Heart left ventricle (tissue), 16 donors: Measurements from ENCODE around the gene KMT2B. TPM values are rescaled to one million over a fixed set of nuclear protein-coding genes. Genes with fewer than 3 reads are reported as not detected.

Source experiments
- ATAC-seq, 4 donors: fragments of 200-7000 bp; cut with Tn5 transposase; one replicate each; pipeline ENCODE4 v1.9.1; 2020 to 2022; ENCODE audit warnings: moderate library complexity in 4 of 4, mild to moderate bottlenecking in 3 of 4, moderate number of reproducible peaks in 1 of 4
- DNase-seq, 5 donors: peaks; one replicate each; pipeline ENCODE4 v3.0.0-alpha.2; 2020
- H3K27ac ChIP-seq, 12 donors: fragments of 200-600 bp; sonication (generic) in 4 of 12; one replicate each; pipeline versions ENCODE4 v1.5.0 to v1.8.0; 2016 to 2022; ENCODE audit warnings: mild to moderate bottlenecking in 2 of 12
- H3K27me3 ChIP-seq, 9 donors: fragments of 200-600 bp; sonication (generic) in 2 of 9; one replicate each; pipeline versions ENCODE4 v1.5.1 to v1.8.0; 2016 to 2022; ENCODE audit warnings: mild to moderate bottlenecking in 3 of 9
- H3K36me3 ChIP-seq, 9 donors: fragments of 200-600 bp; sonication (generic) in 2 of 9; one replicate each; pipeline versions ENCODE4 v1.5.0 to v1.8.0; 2018 to 2022; ENCODE audit warnings: mild to moderate bottlenecking in 2 of 9
- H3K4me1 ChIP-seq, 12 donors: fragments of 200-600 bp; sonication (generic) in 4 of 12; one replicate each; pipeline versions ENCODE4 v1.5.0 to v1.8.0; 2016 to 2022; ENCODE audit warnings: mild to moderate bottlenecking in 3 of 12
- H3K4me3 ChIP-seq, 12 donors: fragments of 200-600 bp; sonication (generic) in 4 of 12; one replicate each; pipeline versions ENCODE4 v1.5.0 to v1.8.0; 2017 to 2022; ENCODE audit warnings: mild to moderate bottlenecking in 9 of 12, moderate library complexity in 4 of 12
- H3K9me3 ChIP-seq, 12 donors: fragments of 200-600 bp; sonication (generic) in 4 of 12; one replicate each; pipeline versions ENCODE4 v1.5.0 to v1.8.0; 2016 to 2022; ENCODE audit warnings: mild to moderate bottlenecking in 1 of 12
- POLR2A ChIP-seq, 2 donors: fragments of 450-650 bp; IDR thresholded peaks; one replicate each; pipeline ENCODE4 v1.6.1; 2017; ENCODE audit warnings: antibody characterized with exemption in 2 of 2, mild to moderate bottlenecking in 2 of 2, moderate library complexity in 2 of 2
- WGBS, 4 donors: extraction: QIAGEN DNeasy Blood & Tissue Kit in 2 of 4; methylation state at CpG; one replicate each; pipeline versions ENCODE4 v1.1.5 to v1.1.7; 2013 to 2018; 5-methylcytosine and 5-hydroxymethylcytosine counted together
- intact Hi-C, 10 donors: fragments of 100-400 bp; cut with DNase I; formaldehyde crosslinking; loops; one replicate each; pipeline versions ENCODE4 v1.11.1 to v1.14.2; 2022
- polyA plus RNA-seq, 2 donors: library from polyadenylated mRNA; stranded (reverse); fragments of 200-250 nt; gene quantifications; one replicate each; pipeline ENCODE4 v1.2.3, GENCODE V29; 2013
- total RNA-seq, 9 donors: library from RNA; depleted of rRNA in 2 of 9; stranded (reverse); fragments of >200 nt in 2 of 9; fragmentation: NEBNext Ultra II Directional in 3 of 9; extraction: Animal tissue kit (Norgen Biotek cat#: 25700) in 3 of 9; gene quantifications; one replicate each; pipeline versions ENCODE4 v1.1.0 to v1.2.4, GENCODE V29; 2016 to 2023
- TF ChIP-seq, protein P1 (sequence below), 12 donors: fragments of 200-600 bp; sonication (generic) in 4 of 12; IDR thresholded peaks; one replicate each; pipeline versions ENCODE4 v1.5.0 to v1.8.0; 2018 to 2022; ENCODE audit warnings: antibody characterized with exemption in 12 of 12, mild to moderate bottlenecking in 5 of 12
- donor health status: ischemic (EF 13 %, LVEDD 7.1; RV severe dilation, severe dysfunction).
- donor health status: healthy with polysubstance abuse.
- donor health status: DM: no; HTN: yes; CAD: no.
- donor health status: DM: no; HTN: no; CAD: no.
- donor health status: ischemic (EF 25% LVEDD 6.9; RV normal size, moderate dysfunction).
- donor health status: ischemic (EF 25% LVEDD 5.7; RV mildly dilated, moderate dysfunction).
- donor health status: healthy.
- donor health status: DM: yes; HTN: yes; CAD: no.
- donor health status: ischemic (EF 35%, LVEDD 5.7; RV mildly dilated, moderate dysfunction).
- donor health status: nonischemic (EF 11% LVEDD 7.7; RV severe dilation, severe dysfunction).
- donor health status: DM: yes; HTN: yes; CAD: no.
- donor health status: PGD.
- donor health status: ischemic (EF 29% LVEDD 5.4; RV normal size, mild dysfunction).
- donor health status: nonischemic (EF 23%, LVEDD 6.1; RV moderate dilation, normal function).

KMT2B gene
- total and polyA plus RNA-seq, 11 donors: 11.3 to 24.5 (median 15.7) TPM

DNA sequence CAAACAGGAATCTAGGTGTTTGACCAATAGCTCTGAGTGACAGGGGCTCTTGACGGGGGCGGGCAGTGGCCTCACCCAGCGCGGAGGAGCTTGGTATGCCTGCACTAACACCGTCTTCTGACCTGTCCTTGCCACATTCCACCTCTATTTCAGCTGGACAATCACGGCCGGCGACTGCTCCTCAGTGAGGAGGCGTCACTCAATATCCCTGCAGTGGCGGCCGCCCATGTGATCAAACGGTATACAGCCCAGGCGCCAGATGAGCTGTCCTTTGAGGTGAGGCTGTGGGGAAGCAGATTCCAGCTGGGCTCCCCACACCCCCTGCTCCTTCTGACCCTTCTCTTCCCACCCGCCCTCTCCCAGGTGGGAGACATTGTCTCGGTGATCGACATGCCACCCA, 62.3 kb downstream of the KMT2B start:
- Histone ChIP-seq H3K4me3 (no peak overlapping the region), H3K36me3 (peaks cover 0 to 46% (median 12%) of the 10 kb centered on the region in 9 donors), H3K4me1 (peaks cover 0 to 10% (median under 1%) of the 10 kb centered on the region in 12 donors), H3K9me3 (no peaks in the 10 kb centered on the region), H3K27ac (no peak overlapping the region), H3K27me3 (no peaks in the 10 kb centered on the region)
- no peak for ATAC-seq
- WGBS, 4 donors: 92 to 95% (median 93%) methylated on average over 14 to 16 of the region's 16 CpGs
- TF ChIP-seq, protein P1, sequence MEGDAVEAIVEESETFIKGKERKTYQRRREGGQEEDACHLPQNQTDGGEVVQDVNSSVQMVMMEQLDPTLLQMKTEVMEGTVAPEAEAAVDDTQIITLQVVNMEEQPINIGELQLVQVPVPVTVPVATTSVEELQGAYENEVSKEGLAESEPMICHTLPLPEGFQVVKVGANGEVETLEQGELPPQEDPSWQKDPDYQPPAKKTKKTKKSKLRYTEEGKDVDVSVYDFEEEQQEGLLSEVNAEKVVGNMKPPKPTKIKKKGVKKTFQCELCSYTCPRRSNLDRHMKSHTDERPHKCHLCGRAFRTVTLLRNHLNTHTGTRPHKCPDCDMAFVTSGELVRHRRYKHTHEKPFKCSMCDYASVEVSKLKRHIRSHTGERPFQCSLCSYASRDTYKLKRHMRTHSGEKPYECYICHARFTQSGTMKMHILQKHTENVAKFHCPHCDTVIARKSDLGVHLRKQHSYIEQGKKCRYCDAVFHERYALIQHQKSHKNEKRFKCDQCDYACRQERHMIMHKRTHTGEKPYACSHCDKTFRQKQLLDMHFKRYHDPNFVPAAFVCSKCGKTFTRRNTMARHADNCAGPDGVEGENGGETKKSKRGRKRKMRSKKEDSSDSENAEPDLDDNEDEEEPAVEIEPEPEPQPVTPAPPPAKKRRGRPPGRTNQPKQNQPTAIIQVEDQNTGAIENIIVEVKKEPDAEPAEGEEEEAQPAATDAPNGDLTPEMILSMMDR (IDR thresholded peaks at IDR 0.05): no peak
- TF ChIP-seq POLR2A (IDR thresholded peaks at IDR 0.05): no peak
- no peak for DNase-seq
- intact Hi-C loops: loop anchor here in 1 of 10 donors (10.0 kb wide), 1 partner anchor 95 kb away; no protein-coding TSS in a partner anchor

DNA sequence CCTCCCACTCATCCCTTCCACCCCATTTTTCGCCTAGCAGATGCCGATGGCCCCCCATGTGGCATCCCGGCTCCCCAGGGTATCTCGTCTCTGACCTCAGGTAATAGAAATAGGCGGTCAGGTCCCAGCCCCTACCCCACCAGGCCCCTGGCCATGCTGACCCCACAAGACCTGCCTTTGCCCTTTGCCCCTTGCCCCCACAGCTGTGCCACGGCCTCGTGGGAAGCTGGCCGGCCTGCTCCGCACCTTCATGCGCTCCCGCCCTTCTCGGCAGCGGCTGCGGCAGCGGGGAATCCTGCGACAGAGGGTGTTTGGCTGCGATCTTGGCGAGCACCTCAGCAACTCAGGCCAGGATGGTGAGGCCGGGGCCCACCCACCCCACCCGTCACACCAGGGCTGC, 62.9 kb downstream of the KMT2B start:
- Histone ChIP-seq H3K4me1 (peaks cover 0 to 9% (median 0%) of the 10 kb centered on the region in 12 donors), H3K36me3 (peaks cover 0 to 46% (median 12%) of the 10 kb centered on the region in 9 donors), H3K4me3 (no peak overlapping the region), H3K27me3 (no peaks in the 10 kb centered on the region), H3K9me3 (no peaks in the 10 kb centered on the region), H3K27ac (no peak overlapping the region)
- no peak for DNase-seq
- ATAC-seq: no peak
- TF ChIP-seq, protein P1 (IDR thresholded peaks at IDR 0.05): no peak
- TF ChIP-seq POLR2A (IDR thresholded peaks at IDR 0.05): no peak
- intact Hi-C loops: loop anchor here in 1 of 10 donors (10.0 kb wide), 1 partner anchor 94 kb away; no protein-coding TSS in a partner anchor
- 93 to 98% (median 96%) methylated on average over 16 to 20 of the region's 20 CpGs for whole genome bisulfite sequencing, 4 donors

DNA sequence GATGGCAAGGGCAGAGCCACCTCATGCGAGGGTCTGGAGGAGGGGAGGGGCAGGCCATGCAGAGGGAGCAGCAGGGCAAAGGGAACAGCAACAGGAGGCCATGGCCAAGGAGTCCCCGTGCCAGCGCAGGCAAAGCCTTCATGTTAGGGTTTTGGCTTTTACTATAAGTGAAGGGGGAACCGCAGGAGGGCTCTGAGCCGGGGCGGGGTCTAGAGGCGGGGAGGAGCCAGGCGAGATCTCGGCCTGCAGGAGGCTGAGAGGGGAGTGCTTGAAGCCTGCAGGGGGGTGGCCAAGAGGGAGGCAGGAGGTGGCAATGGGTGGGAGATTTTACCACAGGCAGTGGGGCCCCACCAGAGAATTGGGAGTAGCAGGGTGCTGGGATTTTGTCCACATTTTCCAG, 63.8 kb downstream of the KMT2B start:
- Histone ChIP-seq H3K27me3 (no peaks in the 10 kb centered on the region), H3K4me3 (no peak overlapping the region), H3K27ac (no peak overlapping the region), H3K9me3 (no peaks in the 10 kb centered on the region), H3K36me3 (peaks cover 0 to 46% (median 12%) of the 10 kb centered on the region in 9 donors), H3K4me1 (no peaks in the 10 kb centered on the region)
- ATAC-seq (no peak), DNase-seq (no peak)
- no peak for TF ChIP-seq POLR2A (IDR thresholded peaks at IDR 0.05)
- TF ChIP-seq, protein P1 (IDR thresholded peaks at IDR 0.05): no peak
- WGBS, 4 donors: 81 to 86% (median 83%) methylated on average over 9 of the region's 9 CpGs
- intact Hi-C loops: loop anchor here in 1 of 10 donors (10.0 kb wide), 1 partner anchor 93 kb away; no protein-coding TSS in a partner anchor

DNA sequence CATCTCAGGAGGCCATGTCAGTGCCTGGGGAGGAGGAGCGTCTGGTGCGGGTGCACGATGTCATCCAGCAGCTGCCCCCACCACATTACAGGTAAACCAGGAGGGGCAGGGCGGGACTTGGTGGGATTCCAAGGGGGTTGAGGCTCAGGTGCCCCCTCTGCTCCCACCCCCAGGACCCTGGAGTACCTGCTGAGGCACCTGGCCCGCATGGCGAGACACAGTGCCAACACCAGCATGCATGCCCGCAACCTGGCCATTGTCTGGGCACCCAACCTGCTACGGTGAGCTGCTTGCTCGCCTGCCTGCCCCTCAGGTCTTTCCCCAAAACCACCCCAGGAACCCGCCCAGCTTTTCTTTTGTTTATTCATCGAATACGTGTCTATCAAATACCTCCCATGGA, 64.8 kb downstream of the KMT2B start:
- Histone ChIP-seq H3K4me1 (no peaks in the 10 kb centered on the region), H3K27ac (no peak overlapping the region), H3K27me3 (no peaks in the 10 kb centered on the region), H3K36me3 (peaks cover 0 to 46% (median 12%) of the 10 kb centered on the region in 9 donors), H3K4me3 (no peak overlapping the region), H3K9me3 (no peaks in the 10 kb centered on the region)
- ATAC-seq (no peak), DNase-seq (no peak)
- TF ChIP-seq POLR2A (IDR thresholded peaks at IDR 0.05): no peak
- TF ChIP-seq, protein P1 (IDR thresholded peaks at IDR 0.05): no peak
- intact Hi-C loops: loop anchor here in 1 of 10 donors (10.0 kb wide), 1 partner anchor 92 kb away; no protein-coding TSS in a partner anchor
- 91 to 98% (median 97%) methylated on average over 12 of the region's 12 CpGs for WGBS, 4 donors
